Measurements from ENCODE around the gene SYNGR2.

The SYNGR2 gene

GRCh38 chr17:78173097-78173715 is 4.8 kb downstream of the SYNGR2 start:
- peak; percentile 27 for DNase-seq

- DNase-seq = no peak
Measured at GRCh38 chr17:78174346-78174869, 6.0 kb downstream of the SYNGR2 start.

GRCh38 chr17:78174870-78175642 is 6.7 kb downstream of the SYNGR2 start:
- peak; percentile 13 for DNase-seq

GRCh38 chr17:78175643-78175981 is 7.2 kb downstream of the SYNGR2 start:
- DNase-seq = no peak

- peak; percentile 84 for DNase-seq
Measured at GRCh38 chr17:78176548-78177025, 8.2 kb downstream of the SYNGR2 start.

GRCh38 chr17:78179372-78179771 is 11.0 kb downstream of the SYNGR2 start:
- DNase-seq = no peak

GRCh38 chr17:78180083-78180482 is 11.7 kb downstream of the SYNGR2 start:
- no peak for DNase-seq

GRCh38 chr17:78180508-78180907 is 12.1 kb downstream of the SYNGR2 start:
- DNase-seq = no peak

- DNase-seq = no peak
Measured at GRCh38 chr17:78182504-78182903, 14.1 kb downstream of the SYNGR2 start.

- DNase-seq = no peak
Measured at GRCh38 chr17:78183916-78184315, 15.5 kb downstream of the SYNGR2 start.

GRCh38 chr17:78184351-78184750 is 16.0 kb downstream of the SYNGR2 start:
- DNase-seq = no peak

- no peak for DNase-seq
Measured at GRCh38 chr17:78184868-78185267, 16.5 kb downstream of the SYNGR2 start.

- DNase-seq = peak; percentile 46
Measured at GRCh38 chr17:78185981-78186691, 17.8 kb downstream of the SYNGR2 start.

GRCh38 chr17:78186692-78187595 is 18.6 kb downstream of the SYNGR2 start, which contains the start of the genes AFMID and TK1:
Gene AFMID (plus strand): TSS chr17:78187362. CDS start chr17:78187371, 9 bp downstream.
Gene TK1 (minus strand): TSS chr17:78187052. CDS start chr17:78186994, 58 bp downstream.
- DNase-seq = peak; percentile 98

- no peak for DNase-seq
Measured at GRCh38 chr17:78196716-78197115, 28.3 kb downstream of the SYNGR2 start.

- no peak for DNase-seq
Measured at GRCh38 chr17:78197147-78197832, 28.9 kb downstream of the SYNGR2 start.

GRCh38 chr17:78200451-78200850 is 32.1 kb downstream of the SYNGR2 start:
- DNase-seq = no peak

GRCh38 chr17:78202666-78203065 is 34.3 kb downstream of the SYNGR2 start:
- DNase-seq = no peak

- no peak for DNase-seq
Measured at GRCh38 chr17:78204387-78205123, 36.2 kb downstream of the SYNGR2 start.

GRCh38 chr17:78205124-78205775 is 36.9 kb downstream of the SYNGR2 start:
- no peak for DNase-seq
